ENCODE measurements around the gene P3R3URF. TPM values are rescaled to one million over a fixed set of nuclear protein-coding genes. Genes with fewer than 3 reads are reported as not detected.
"Not testable (repeated sequence)": the region's sequence is repeated elsewhere in the genome, so short reads cannot be mapped to it uniquely, and the experiment has no call there.

Gene P3R3URF
- total RNA-seq (not detected), polyA plus RNA-seq (not detected)

DNA sequence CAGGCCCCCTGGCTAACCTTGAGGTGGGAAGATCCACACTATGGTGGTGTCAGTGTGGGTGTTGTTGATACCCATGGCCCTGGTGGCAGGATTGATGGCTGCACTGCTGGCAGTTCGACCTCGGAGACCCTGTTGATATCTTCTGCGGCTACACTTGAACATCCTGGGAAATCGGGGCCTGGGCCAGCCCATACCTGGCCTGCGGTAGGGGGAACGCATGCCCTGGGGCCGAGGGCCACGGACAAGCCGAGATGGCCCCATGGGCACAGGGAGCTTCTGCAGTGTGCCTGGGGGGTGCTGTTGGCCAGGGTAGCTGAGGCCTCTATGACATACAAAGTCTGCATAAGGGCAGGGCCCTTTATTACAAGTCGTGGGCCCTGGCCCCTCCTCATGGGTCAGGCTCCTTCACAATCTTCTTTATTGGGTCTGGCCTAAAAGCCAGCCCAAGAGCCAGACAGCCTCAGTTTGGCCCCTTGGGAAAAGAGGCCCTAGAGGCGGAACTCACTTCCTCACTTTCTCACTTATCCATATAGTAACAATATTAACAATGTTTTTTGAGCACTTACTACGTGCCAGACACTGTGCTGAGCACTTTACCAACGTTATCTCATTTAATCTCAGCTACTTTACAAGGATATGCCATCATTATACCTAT, at the start of gene P3R3URF:
Gene P3R3URF (minus strand): TSS at position 278 of the 655 bp plus-strand sequence. CDS start 17 bp downstream, at position 261.
- Mint-ChIP-seq H3K27ac (peak within 1 kb of the TSS in 1 of 8 donors; percentile 16), H3K4me3 (no peak within 1 kb of the TSS), H3K27me3 (peaks cover 1 to 4% of the 10 kb centered on the region in 2 donors), H3K4me1 (no peaks in the 10 kb centered on the region), H3K9me3 (no peaks in the 10 kb centered on the region), H3K36me3 (no peaks in the 10 kb centered on the region)
- ChIA-PET CTCF (interaction anchor here (1.4 to 2.4 kb wide), 2 partner anchors 139 to 143 kb away, joined by 3 to 7 read pairs; no protein-coding TSS in a partner anchor), POLR2A (no interaction called here)
- Histone ChIP-seq H3K4me3 (ENCODE audit: low read length) (no peak within 1 kb of the TSS), H3K27me3 (ENCODE audit: insufficient read depth, low read length, poor library complexity, severe bottlenecking) (no peaks in the 10 kb centered on the region), H3K36me3 (ENCODE audit: insufficient read depth, low read length) (no peaks in the 10 kb centered on the region), H3K4me1 (ENCODE audit: insufficient read depth, low read length) (no peaks in the 10 kb centered on the region), H3K27ac (ENCODE audit: low read depth, low read length) (no peak within 1 kb of the TSS), H3K9me3 (ENCODE audit: low read length) (no peaks in the 10 kb centered on the region)
- DNase-seq = no peak

DNA sequence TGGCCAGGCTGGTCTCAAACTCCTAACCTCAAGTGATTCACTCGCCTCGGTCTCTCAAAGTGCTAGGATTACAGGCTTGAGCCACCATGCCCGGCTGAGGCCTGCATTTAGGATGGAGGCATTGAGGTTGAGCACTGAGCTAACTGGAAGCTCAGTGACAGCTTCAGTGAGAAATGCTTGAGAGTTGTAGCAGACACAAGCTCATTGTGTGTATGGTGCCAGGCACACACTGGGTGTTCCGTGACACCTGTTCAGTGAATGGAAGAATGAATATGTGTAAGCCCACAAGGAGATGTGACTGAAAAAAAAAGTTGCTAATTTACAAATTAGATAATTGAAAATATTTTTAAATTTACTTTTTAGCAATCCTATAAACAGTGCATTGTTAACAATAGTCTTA, 48.7 kb upstream of the P3R3URF start:
- no peak for DNase-seq
- CTCF ChIA-PET = interaction anchor here (1.1 kb wide), 1 partner anchor 123 kb away, joined by 3 read pairs; no protein-coding TSS in a partner anchor
- no peak overlapping the region for H3K27ac Mint-ChIP-seq

GRCh38 chr1:46223472-46223943, 47.2 kb upstream of the P3R3URF start:
- POLR2A ChIA-PET = no interaction called here
- Histone ChIP-seq H3K9me3 (ENCODE audit: low read length) (no peaks in the 10 kb centered on the region), H3K36me3 (ENCODE audit: insufficient read depth, low read length) (no peaks in the 10 kb centered on the region), H3K4me1 (ENCODE audit: insufficient read depth, low read length) (peaks cover 3% of the 10 kb centered on the region), H3K27me3 (ENCODE audit: insufficient read depth, low read length, poor library complexity, severe bottlenecking) (no peaks in the 10 kb centered on the region), H3K4me3 (ENCODE audit: low read length) (no peak overlapping the region), H3K27ac (ENCODE audit: low read depth, low read length) (no peak overlapping the region)
- no peak overlapping the region for H3K4me3 Mint-ChIP-seq
- H3K9me3 Mint-ChIP-seq = no peaks in the 10 kb centered on the region
- DNase-seq = peak; percentile 16 to 64 (median 24)
- no peaks in the 10 kb centered on the region for H3K36me3 Mint-ChIP-seq
- H3K27ac Mint-ChIP-seq = no peak overlapping the region
- H3K4me1 Mint-ChIP-seq = peaks cover 3 to 6% (median 4%) of the 10 kb centered on the region in 3 donors
- CTCF ChIA-PET = interaction anchor here (0.7 to 1.8 kb wide), 24 partner anchors 8 to 192 kb away, joined by 3 to 16 read pairs (median 3); partner anchors contain the start of genes POMGNT1 and RAD54L
- H3K27me3 Mint-ChIP-seq = peaks cover 0 to 2% of the 10 kb centered on the region in 2 donors

More for the DNA sequence above, 48.7 kb upstream of the P3R3URF start:
- Mint-ChIP-seq H3K27me3 (peaks cover 0 to 2% of the 10 kb centered on the region in 2 donors), H3K36me3 (no peaks in the 10 kb centered on the region), H3K4me3 (no peak overlapping the region), H3K4me1 (peaks cover 3 to 8% (median 4%) of the 10 kb centered on the region in 3 donors), H3K9me3 (no peaks in the 10 kb centered on the region)
- no peak overlapping the region for H3K27ac ChIP-seq (ENCODE audit: low read depth, low read length)
- POLR2A ChIA-PET = no interaction called here
- peaks cover 3% of the 10 kb centered on the region for H3K4me1 ChIP-seq (ENCODE audit: insufficient read depth, low read length)
- no peaks in the 10 kb centered on the region for H3K27me3 ChIP-seq (ENCODE audit: insufficient read depth, low read length, poor library complexity, severe bottlenecking)
- no peaks in the 10 kb centered on the region for H3K9me3 ChIP-seq (ENCODE audit: low read length)
- H3K4me3 ChIP-seq (ENCODE audit: low read length) = no peak overlapping the region
- no peaks in the 10 kb centered on the region for H3K36me3 ChIP-seq (ENCODE audit: insufficient read depth, low read length)

- H3K9me3 Mint-ChIP-seq; H3K9me3 ChIP-seq (ENCODE audit: low read length); H3K4me1 Mint-ChIP-seq; POLR2A ChIA-PET; DNase-seq; H3K27ac ChIP-seq (ENCODE audit: low read depth, low read length); H3K36me3 ChIP-seq (ENCODE audit: insufficient read depth, low read length); H3K4me1 ChIP-seq (ENCODE audit: insufficient read depth, low read length); H3K4me3 Mint-ChIP-seq; H3K27ac Mint-ChIP-seq; H3K36me3 Mint-ChIP-seq; H3K4me3 ChIP-seq (ENCODE audit: low read length); H3K27me3 ChIP-seq (ENCODE audit: insufficient read depth, low read length, poor library complexity, severe bottlenecking); H3K27me3 Mint-ChIP-seq: not testable (repeated sequence)
- CTCF ChIA-PET = interaction anchor here (0.8 to 1.8 kb wide), 19 partner anchors 8 to 191 kb away, joined by 3 to 16 read pairs (median 5); partner anchors contain the start of genes POMGNT1 and RAD54L
Measured at GRCh38 chr1:46223055-46223454, 46.8 kb upstream of the P3R3URF start.

- peaks cover 2 to 4% of the 10 kb centered on the region in 2 donors for H3K27me3 Mint-ChIP-seq
- Histone ChIP-seq H3K27me3 (ENCODE audit: insufficient read depth, low read length, poor library complexity, severe bottlenecking) (no peaks in the 10 kb centered on the region), H3K36me3 (ENCODE audit: insufficient read depth, low read length) (no peaks in the 10 kb centered on the region), H3K9me3 (ENCODE audit: low read length) (no peaks in the 10 kb centered on the region), H3K27ac (ENCODE audit: low read depth, low read length) (no peak overlapping the region), H3K4me1 (ENCODE audit: insufficient read depth, low read length) (peaks cover 3% of the 10 kb centered on the region), H3K4me3 (ENCODE audit: low read length) (no peak overlapping the region)
- ChIA-PET CTCF (interaction anchor here (1.2 kb wide), 1 partner anchor 10 kb away, joined by 3 read pairs; no protein-coding TSS in a partner anchor), POLR2A (no interaction called here)
- H3K27ac Mint-ChIP-seq = no peak overlapping the region
- peaks cover 3 to 4% (median 4%) of the 10 kb centered on the region in 3 donors for H3K4me1 Mint-ChIP-seq
- H3K4me3 Mint-ChIP-seq = no peak overlapping the region
- DNase-seq = no peak
- no peaks in the 10 kb centered on the region for H3K36me3 Mint-ChIP-seq
- H3K9me3 Mint-ChIP-seq = no peaks in the 10 kb centered on the region
Measured at GRCh38 chr1:46221749-46222148, 45.5 kb upstream of the P3R3URF start.

GRCh38 chr1:46220808-46221207, 44.5 kb upstream of the P3R3URF start:
- POLR2A ChIA-PET = no interaction called here
- no peak overlapping the region for H3K4me3 Mint-ChIP-seq
- H3K36me3 ChIP-seq (ENCODE audit: insufficient read depth, low read length) = no peaks in the 10 kb centered on the region
- no peak for DNase-seq
- no peak overlapping the region for H3K27ac ChIP-seq (ENCODE audit: low read depth, low read length)
- H3K9me3 ChIP-seq (ENCODE audit: low read length) = no peaks in the 10 kb centered on the region
- CTCF ChIA-PET = interaction anchor here (1.1 to 1.4 kb wide), 2 partner anchors 23 to 225 kb away, joined by 3 read pairs; no protein-coding TSS in a partner anchor
- H3K4me1 ChIP-seq (ENCODE audit: insufficient read depth, low read length) = peaks cover 3% of the 10 kb centered on the region
- no peaks in the 10 kb centered on the region for H3K9me3 Mint-ChIP-seq
- H3K27me3 Mint-ChIP-seq = peaks cover 2 to 7% of the 10 kb centered on the region in 2 donors
- no peak overlapping the region for H3K27ac Mint-ChIP-seq
- no peak overlapping the region for H3K4me3 ChIP-seq (ENCODE audit: low read length)
- H3K36me3 Mint-ChIP-seq = no peaks in the 10 kb centered on the region
- no peaks in the 10 kb centered on the region for H3K27me3 ChIP-seq (ENCODE audit: insufficient read depth, low read length, poor library complexity, severe bottlenecking)
- H3K4me1 Mint-ChIP-seq = peaks cover 3 to 4% (median 4%) of the 10 kb centered on the region in 3 donors

GRCh38 chr1:46219551-46220520, 43.5 kb upstream of the P3R3URF start:
- Histone ChIP-seq H3K27me3 (ENCODE audit: insufficient read depth, low read length, poor library complexity, severe bottlenecking) (no peaks in the 10 kb centered on the region), H3K4me3 (ENCODE audit: low read length) (no peak overlapping the region), H3K27ac (ENCODE audit: low read depth, low read length) (no peak overlapping the region), H3K4me1 (ENCODE audit: insufficient read depth, low read length) (peaks cover 3% of the 10 kb centered on the region), H3K9me3 (ENCODE audit: low read length) (no peaks in the 10 kb centered on the region), H3K36me3 (ENCODE audit: insufficient read depth, low read length) (no peaks in the 10 kb centered on the region)
- ChIA-PET POLR2A (no interaction called here), CTCF (interaction anchor here (1.4 kb wide), 1 partner anchor 224 kb away, joined by 3 read pairs; no protein-coding TSS in a partner anchor)
- no peaks in the 10 kb centered on the region for H3K36me3 Mint-ChIP-seq
- H3K9me3 Mint-ChIP-seq = no peaks in the 10 kb centered on the region
- no peak overlapping the region for H3K4me3 Mint-ChIP-seq
- no peak for DNase-seq
- no peak overlapping the region for H3K27ac Mint-ChIP-seq
- H3K27me3 Mint-ChIP-seq = peaks cover 2 to 7% of the 10 kb centered on the region in 2 donors
- peaks cover 3 to 4% (median 4%) of the 10 kb centered on the region in 3 donors for H3K4me1 Mint-ChIP-seq
